GM19035 (cell line): ENCODE measurements around the gene TAGLN2.

Experiments used
- ATAC-seq: cut with Tn5 transposase; IDR thresholded peaks from one replicate; pipeline ENCODE4 v1.9.1; 2021; ENCODE audit not compliant: unreplicated experiment

The TAGLN2 gene

GRCh38 chr1:159936273-159936904, 11.1 kb upstream of the TAGLN2 start:
- ATAC-seq: no peak

GRCh38 chr1:159935719-159936272, 10.5 kb upstream of the TAGLN2 start:
- no peak for ATAC-seq

DNA sequence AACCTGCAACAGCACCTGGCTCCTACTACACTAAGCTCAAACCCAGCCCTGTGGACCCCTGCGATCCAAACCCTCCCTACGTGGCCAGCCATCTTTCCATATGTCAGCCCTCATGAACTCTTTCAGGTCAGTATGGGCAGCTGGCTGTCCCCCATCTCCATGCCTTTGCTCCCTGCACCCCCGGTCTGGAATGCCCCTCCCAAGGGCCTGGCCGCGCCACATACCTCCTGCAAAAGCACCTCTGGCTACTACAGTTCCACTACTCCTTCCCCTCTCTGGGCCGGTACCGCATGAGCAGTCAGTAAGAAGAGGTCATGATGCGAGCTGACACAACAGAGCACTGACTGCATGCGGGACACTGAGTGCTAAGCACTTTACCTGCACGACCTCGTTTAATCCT, 10.0 kb upstream of the TAGLN2 start:
- ATAC-seq: no peak

GRCh38 chr1:159934136-159935039, 9.1 kb upstream of the TAGLN2 start:
- no peak for ATAC-seq

DNA sequence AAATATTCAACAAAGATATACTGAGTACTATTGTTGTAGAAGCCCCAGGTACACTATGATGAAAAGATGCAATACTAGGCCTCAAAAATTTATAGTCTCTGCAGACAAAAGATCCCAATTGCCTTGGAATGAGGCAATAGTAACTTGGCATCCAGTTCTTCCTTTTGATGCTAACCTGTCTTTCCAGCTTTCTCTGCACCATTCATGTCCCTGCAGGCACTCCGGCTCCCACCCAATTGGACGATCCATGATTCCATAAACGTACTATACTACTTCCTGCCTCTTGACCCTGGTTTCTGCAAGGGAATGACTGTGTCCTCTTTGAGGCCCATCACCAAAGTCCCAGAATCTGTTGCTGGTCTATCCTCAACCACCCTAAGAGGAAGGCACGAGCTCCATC, 8.0 kb upstream of the TAGLN2 start:
- no peak for ATAC-seq

DNA sequence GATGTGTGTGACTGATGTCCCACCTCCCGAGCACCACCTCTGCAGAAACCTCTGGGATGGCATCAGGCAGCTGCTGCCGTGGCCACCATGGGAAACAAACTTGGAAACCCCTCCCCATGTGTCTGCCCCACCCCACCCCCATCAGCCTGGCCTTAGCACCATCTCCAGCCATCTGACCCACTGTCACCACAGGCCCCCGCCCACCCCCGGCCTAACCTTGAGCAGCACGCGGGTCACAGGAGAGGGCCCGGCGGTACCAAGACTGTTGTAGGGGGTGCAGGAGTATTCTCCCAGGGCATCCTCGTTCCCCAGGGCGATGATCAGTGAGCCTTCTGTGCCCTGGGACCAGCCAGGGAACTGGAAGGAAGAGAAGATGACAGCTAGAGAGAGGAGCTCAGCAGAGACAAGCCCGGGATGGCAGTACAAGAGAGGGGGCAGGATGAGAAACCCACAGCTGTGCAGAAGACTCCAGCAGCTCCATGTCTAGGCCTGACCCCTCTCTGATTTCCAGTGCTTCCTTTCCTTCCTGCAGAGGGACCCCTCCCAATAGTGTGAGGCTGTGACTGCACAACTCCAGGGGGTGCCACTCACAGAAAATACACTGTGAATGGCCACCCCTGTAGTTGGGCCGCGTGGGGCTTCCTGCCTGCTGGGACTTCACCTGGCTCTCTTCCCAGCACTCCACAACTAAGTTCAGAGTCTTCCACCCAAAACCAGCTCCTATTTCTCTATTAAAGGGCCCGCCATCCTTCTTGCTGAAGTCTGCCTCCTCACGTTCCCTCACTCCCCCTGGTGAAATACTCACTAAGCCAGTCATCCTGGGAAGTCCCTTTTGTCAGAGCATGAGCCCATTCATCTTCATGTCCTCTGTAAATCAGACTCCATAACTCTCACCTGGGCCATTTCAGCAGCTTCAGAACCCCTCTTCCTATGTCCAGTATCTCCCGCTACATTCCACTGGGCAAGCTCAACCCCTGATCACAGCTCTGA, 7.3 kb upstream of the TAGLN2 start:
- no peak for ATAC-seq

GRCh38 chr1:159931795-159932173, 6.5 kb upstream of the TAGLN2 start:
- ATAC-seq: no peak

DNA sequence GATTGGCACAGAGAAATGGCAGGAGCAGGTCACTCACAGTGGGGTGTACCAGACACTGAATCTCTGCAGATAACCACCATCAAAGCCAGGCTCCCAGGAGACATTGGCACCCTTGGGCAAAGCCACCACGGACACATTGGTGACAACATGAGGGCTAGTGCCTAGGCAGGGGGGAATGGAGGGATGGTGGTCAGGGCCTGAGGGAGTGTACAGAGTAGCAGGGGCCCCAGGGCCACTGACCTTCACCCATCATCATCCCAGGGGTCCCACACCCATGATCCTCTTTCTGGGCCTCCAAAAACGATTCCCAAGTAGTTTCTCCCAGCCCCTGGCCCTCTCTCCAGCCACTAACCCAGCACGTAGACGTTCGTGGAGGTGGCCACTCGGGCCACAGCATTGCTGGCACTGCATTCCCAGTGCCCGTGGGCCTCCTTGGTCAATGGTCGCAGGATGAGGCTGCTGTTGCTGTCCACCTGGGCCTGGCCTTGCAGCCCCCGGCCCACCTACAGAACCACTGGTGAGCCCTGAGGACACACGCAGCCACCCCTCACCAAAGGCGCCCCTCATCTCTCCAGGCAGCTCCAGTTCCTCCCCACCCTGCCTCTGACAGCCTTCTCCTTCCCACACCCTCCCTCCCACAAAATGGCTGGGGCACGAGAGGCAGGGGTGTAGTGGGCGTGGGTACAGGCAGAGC, 5.9 kb upstream of the TAGLN2 start:
- ATAC-seq: no peak

GRCh38 chr1:159930634-159931033, 5.3 kb upstream of the TAGLN2 start:
- ATAC-seq: no peak

DNA sequence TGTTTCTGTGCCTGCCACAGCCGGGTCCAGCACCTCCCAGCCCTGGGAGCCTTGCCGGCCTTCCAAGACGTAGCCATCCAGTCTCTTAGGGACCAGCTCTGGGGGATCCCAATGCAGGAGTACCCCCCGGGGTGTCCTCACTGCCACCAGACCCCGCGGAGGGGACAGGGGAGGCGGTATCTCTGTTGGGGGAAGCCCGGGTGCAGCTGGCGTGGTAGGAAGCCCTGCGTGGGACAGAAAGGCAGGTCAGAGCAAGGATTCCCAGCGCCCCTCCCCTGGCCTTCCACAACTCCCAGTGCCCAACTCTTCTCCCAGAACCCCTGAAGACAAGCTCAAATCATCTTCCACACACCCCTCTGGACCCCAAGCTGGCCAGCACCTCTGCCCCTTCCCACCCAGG, 4.9 kb upstream of the TAGLN2 start:
- ATAC-seq: no peak

- no peak for ATAC-seq
Measured at GRCh38 chr1:159929155-159930051, 4.1 kb upstream of the TAGLN2 start.

GRCh38 chr1:159928491-159929050, 3.3 kb upstream of the TAGLN2 start:
- no peak for ATAC-seq

GRCh38 chr1:159927849-159928431, 2.6 kb upstream of the TAGLN2 start:
- ATAC-seq: no peak

DNA sequence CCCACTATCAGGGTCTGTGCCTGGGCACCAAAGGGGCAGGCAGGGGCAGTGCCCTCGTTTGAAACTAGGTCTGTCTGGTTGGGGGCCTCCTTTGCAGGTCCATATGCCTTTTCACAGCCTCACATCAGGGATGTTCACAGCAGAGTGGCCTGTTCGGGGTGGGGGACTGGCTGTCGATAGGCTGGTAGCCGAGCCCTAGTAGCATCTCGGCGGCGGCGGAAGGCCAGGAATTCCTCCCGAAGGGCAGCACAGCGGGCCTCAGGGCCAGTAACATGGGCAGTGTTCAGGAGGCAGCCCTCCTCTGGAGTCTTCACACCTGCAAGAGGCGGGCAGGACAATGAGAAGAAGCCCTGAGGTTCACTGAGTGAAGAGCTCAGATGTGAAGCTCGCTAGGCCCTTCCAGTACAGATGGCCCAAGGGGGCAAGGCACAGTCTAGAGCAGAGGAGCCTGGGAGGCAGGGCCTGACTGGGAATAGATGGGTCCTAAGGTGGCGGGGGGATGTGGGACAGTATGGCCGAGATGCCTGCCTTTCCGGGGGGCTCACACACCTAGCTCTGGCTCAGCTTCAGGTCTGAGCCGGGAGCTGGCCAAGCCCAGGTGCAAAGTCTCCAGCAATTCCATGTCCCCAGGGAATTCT, 2.0 kb upstream of the TAGLN2 start:
- no peak for ATAC-seq

DNA sequence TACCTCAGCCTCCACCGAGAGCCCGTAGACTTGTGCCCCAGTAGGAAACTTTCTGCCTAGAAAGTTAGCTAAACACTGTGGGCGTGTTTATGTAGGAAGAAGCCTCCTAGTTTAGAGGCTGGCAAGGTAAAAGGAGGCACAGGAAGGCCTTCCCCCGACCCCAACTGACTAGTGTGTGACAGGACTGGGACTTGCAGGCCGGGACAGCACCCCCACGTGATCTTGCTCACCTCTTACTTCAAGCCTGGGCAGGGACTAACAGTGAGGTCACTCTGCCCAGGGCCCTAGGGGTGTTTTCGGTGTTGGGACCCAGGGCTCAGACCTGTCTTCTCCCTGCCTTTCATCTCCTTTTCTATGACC, 392 bp upstream of the TAGLN2 start:
- peak; percentile 3 for ATAC-seq

- peak; percentile 12 for ATAC-seq
Measured at GRCh38 chr1:159924025-159924790, 1.1 kb downstream of the TAGLN2 start.

DNA sequence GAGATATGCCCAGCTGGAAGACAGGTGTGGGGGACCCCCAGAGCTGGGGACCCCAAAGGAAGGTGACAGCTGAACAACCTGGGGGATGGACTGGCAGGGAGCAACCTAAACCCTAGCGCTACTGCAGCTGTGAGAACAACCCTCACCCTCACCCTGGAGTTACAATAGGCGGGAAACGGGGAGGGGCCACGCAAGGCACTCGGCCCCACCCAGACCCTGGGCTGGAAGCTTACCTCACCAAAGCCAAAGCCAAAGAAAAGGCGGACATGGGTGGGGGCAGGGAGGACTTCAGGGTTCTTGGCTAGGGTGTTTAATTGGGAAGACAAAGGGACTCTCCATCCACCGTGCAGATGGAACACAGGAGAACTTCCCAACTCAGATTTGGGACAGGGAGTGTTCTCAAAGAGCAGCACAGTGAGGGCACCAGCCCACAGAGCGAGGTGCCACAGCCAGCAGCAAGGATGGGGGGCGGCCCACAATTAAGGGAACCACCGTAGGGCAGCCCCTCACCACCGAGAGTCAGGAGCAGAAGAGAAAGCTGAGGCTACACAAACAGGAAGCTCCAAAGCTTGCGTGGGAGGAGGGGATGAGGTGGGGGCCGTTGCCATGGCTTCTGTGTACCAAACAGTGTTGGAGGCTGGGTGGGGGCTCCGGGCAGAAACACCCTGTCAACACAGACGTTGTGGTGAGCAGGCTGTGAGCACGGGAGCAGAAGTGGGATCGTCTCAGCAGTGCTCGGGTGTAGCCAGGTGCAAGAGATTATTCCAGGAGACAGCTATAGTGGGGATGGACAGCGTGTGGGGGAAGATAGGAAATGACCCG, 1.9 kb downstream of the TAGLN2 start:
- peak; percentile 26 for ATAC-seq
